ENCODE data around the gene FGF21.

DNA sequence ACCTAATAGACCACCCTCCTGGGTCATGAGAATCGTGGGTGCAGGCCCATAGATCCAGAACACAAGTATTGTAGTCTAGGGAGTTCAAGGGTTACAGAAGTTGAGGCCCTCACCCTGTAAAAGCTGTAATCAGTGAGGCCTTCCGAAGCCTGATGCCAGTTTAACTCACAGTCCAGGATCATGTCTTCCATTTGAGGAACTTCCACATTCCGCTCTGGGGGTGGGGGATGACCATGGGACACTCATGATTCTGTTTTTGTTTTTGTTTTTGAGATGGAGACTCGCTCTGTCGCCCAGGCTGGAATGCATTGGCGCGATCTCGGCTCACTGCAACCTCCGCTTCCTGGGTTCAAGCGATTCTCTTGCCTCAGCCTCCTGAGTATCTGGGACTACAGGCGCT is 13.2 kb upstream of the FGF21 start:
- TF ChIP-seq EZH2 (IDR thresholded peaks at IDR 0.05; ENCODE audit: low read length, unreplicated experiment) (no peak), EZH2phosphoT487 (IDR thresholded peaks at IDR 0.05; ENCODE audit: borderline replicate concordance, low read length) (no peak)
- TF ChIP-seq, protein P1, sequence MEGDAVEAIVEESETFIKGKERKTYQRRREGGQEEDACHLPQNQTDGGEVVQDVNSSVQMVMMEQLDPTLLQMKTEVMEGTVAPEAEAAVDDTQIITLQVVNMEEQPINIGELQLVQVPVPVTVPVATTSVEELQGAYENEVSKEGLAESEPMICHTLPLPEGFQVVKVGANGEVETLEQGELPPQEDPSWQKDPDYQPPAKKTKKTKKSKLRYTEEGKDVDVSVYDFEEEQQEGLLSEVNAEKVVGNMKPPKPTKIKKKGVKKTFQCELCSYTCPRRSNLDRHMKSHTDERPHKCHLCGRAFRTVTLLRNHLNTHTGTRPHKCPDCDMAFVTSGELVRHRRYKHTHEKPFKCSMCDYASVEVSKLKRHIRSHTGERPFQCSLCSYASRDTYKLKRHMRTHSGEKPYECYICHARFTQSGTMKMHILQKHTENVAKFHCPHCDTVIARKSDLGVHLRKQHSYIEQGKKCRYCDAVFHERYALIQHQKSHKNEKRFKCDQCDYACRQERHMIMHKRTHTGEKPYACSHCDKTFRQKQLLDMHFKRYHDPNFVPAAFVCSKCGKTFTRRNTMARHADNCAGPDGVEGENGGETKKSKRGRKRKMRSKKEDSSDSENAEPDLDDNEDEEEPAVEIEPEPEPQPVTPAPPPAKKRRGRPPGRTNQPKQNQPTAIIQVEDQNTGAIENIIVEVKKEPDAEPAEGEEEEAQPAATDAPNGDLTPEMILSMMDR (conservative IDR thresholded peaks at IDR 0.05; ENCODE audit: low read depth, low read length), result no peak

All from PC-3 (cell line).